ENCODE results near the gene KRT14. TPM values are rescaled to one million over a fixed set of nuclear protein-coding genes. Genes with fewer than 3 reads are reported as not detected.

KRT14 gene
- total RNA-seq, 2 experiments from 2014 or later = 0.82 TPM; not detected in 1

- Histone ChIP-seq H3K9me2 (ENCODE audit: insufficient read depth, low read length) (no peaks in the 10 kb centered on the region), H3K4me2 (ENCODE audit: low read length) (no peak overlapping the region), H3K4me3 (ENCODE audit: low read depth, low read length, poor library complexity, severe bottlenecking) (no peak overlapping the region), H3K9me3 (ENCODE audit: low read length) (no peaks in the 10 kb centered on the region), H3K36me3 (ENCODE audit: insufficient read depth, low read length) (no peaks in the 10 kb centered on the region), H2AFZ (ENCODE audit: low read length) (no peak overlapping the region), H3K79me2 (ENCODE audit: insufficient read depth, low read depth, low read length) (no peaks in the 10 kb centered on the region), H3K4me1 (ENCODE audit: insufficient read depth, low read length, poor library complexity, severe bottlenecking) (no peaks in the 10 kb centered on the region), H4K20me1 (ENCODE audit: insufficient read depth, low read length) (no peaks in the 10 kb centered on the region), H3K27ac (ENCODE audit: low read depth, low read length, poor library complexity, severe bottlenecking) (no peak overlapping the region)
- POLR2A ChIA-PET = no interaction called here
- no peak for TF ChIP-seq EZH2phosphoT487 (IDR thresholded peaks at IDR 0.05; ENCODE audit: borderline replicate concordance, low read depth, low read length)
- no peak for TF ChIP-seq CTCF (conservative IDR thresholded peaks at IDR 0.05; ENCODE audit: low read length)
- DNase-seq (ENCODE audit: low spot score) = no peak
- CTCF ChIA-PET (ENCODE audit: unreplicated experiment) = no interaction called here
- BruUV-seq (replicated peaks) = no TSS peak
- intact Hi-C loops (cut with micrococcal nuclease; ENCODE audit: unreplicated experiment) = no loop called here
Observed at GRCh38 chr17:41555105-41555887, 31.4 kb downstream of the KRT14 start.

- ChIA-PET POLR2A (no interaction called here), CTCF (ENCODE audit: unreplicated experiment) (no interaction called here)
- no peaks in the 10 kb centered on the region for H3K9me3 ChIP-seq (ENCODE audit: low read length)
- no peaks in the 10 kb centered on the region for H3K79me2 ChIP-seq (ENCODE audit: insufficient read depth, low read depth, low read length)
- H3K4me3 ChIP-seq (ENCODE audit: low read depth, low read length, poor library complexity, severe bottlenecking) = no peak overlapping the region
- H3K4me1 ChIP-seq (ENCODE audit: insufficient read depth, low read length, poor library complexity, severe bottlenecking) = no peaks in the 10 kb centered on the region
- no peak overlapping the region for H3K4me2 ChIP-seq (ENCODE audit: low read length)
- no peak overlapping the region for H3K27ac ChIP-seq (ENCODE audit: low read depth, low read length, poor library complexity, severe bottlenecking)
- no peak for DNase-seq (ENCODE audit: low spot score)
- no peak overlapping the region for H2AFZ ChIP-seq (ENCODE audit: low read length)
- H4K20me1 ChIP-seq (ENCODE audit: insufficient read depth, low read length) = no peaks in the 10 kb centered on the region
- H3K36me3 ChIP-seq (ENCODE audit: insufficient read depth, low read length) = no peaks in the 10 kb centered on the region
- BruUV-seq (replicated peaks) = no TSS peak
- TF ChIP-seq CTCF (conservative IDR thresholded peaks at IDR 0.05; ENCODE audit: low read length) (no peak), EZH2phosphoT487 (IDR thresholded peaks at IDR 0.05; ENCODE audit: borderline replicate concordance, low read depth, low read length) (no peak)
- H3K9me2 ChIP-seq (ENCODE audit: insufficient read depth, low read length) = no peaks in the 10 kb centered on the region
- intact Hi-C loops (cut with micrococcal nuclease; ENCODE audit: unreplicated experiment) = no loop called here
Observed at GRCh38 chr17:41553987-41554680, 32.6 kb downstream of the KRT14 start.

GRCh38 chr17:41553176-41553575, 33.5 kb downstream of the KRT14 start:
- no peak overlapping the region for H2AFZ ChIP-seq (ENCODE audit: low read length)
- H3K9me2 ChIP-seq (ENCODE audit: insufficient read depth, low read length) = no peaks in the 10 kb centered on the region
- ChIA-PET POLR2A (no interaction called here), CTCF (ENCODE audit: unreplicated experiment) (no interaction called here)
- intact Hi-C loops (cut with micrococcal nuclease; ENCODE audit: unreplicated experiment) = no loop called here
- no peak overlapping the region for H3K4me3 ChIP-seq (ENCODE audit: low read depth, low read length, poor library complexity, severe bottlenecking)
- H3K27ac ChIP-seq (ENCODE audit: low read depth, low read length, poor library complexity, severe bottlenecking) = no peak overlapping the region
- H3K79me2 ChIP-seq (ENCODE audit: insufficient read depth, low read depth, low read length) = no peaks in the 10 kb centered on the region
- DNase-seq (ENCODE audit: low spot score) = no peak
- no peaks in the 10 kb centered on the region for H3K4me1 ChIP-seq (ENCODE audit: insufficient read depth, low read length, poor library complexity, severe bottlenecking)
- no peaks in the 10 kb centered on the region for H3K36me3 ChIP-seq (ENCODE audit: insufficient read depth, low read length)
- H3K4me2 ChIP-seq (ENCODE audit: low read length) = no peak overlapping the region
- no peak for TF ChIP-seq EZH2phosphoT487 (IDR thresholded peaks at IDR 0.05; ENCODE audit: borderline replicate concordance, low read depth, low read length)
- no peak for TF ChIP-seq CTCF (conservative IDR thresholded peaks at IDR 0.05; ENCODE audit: low read length)
- H4K20me1 ChIP-seq (ENCODE audit: insufficient read depth, low read length) = no peaks in the 10 kb centered on the region
- no peaks in the 10 kb centered on the region for H3K9me3 ChIP-seq (ENCODE audit: low read length)
- no TSS peak for BruUV-seq (replicated peaks)
